Astrocyte of the cerebellum (primary cell): ENCODE data around the gene ANKS1B.
"Not testable (repeated sequence)": the region's sequence is repeated elsewhere in the genome, so short reads cannot be mapped to it uniquely, and the experiment has no call there.

Experiments
- DNase-seq: peaks from one replicate; pipeline ENCODE4 v3.0.0-alpha.2; 2011; ENCODE audit warnings: low read depth
- H3K4me3 ChIP-seq: 2 replicates; pipeline ENCODE4 v1.5.1; 2011; ENCODE audit warnings: mild to moderate bottlenecking, low read depth, low read length, moderate library complexity
- in situ Hi-C: cut with HindIII; loops from 2 replicates; pipeline ENCODE4 v1.10.0; 2017; ENCODE audit warnings: low sequenced_read_pairs
- TF ChIP-seq, protein P1 (sequence below): IDR thresholded peaks from 2 replicates; pipeline ENCODE4 v1.5.1; 2012; ENCODE audit warnings: low read length, low read depth, moderate library complexity, mild to moderate bottlenecking; ENCODE audit errors: missing control alignments

ANKS1B gene

DNA sequence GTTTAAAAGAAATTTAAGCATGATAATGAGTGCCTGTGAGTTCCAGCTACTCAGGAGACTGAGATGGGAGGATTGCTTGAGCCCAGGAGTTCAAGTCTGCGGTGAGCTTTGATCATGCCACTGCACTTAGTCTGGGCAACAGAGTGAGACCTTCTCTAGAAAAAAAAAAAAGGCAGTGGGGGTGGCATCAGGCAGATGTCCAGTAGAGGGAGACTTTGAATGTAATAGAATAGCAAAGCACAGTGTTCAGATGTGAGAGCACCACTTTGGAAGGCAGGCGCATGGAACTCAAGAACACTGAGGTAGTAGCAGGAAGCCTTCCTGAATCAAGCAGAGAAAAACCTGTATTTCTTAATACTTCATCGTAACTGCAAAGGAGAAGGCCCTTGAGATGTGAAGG lies 731.7 kb downstream of the ANKS1B start:
- TF ChIP-seq, protein P1, sequence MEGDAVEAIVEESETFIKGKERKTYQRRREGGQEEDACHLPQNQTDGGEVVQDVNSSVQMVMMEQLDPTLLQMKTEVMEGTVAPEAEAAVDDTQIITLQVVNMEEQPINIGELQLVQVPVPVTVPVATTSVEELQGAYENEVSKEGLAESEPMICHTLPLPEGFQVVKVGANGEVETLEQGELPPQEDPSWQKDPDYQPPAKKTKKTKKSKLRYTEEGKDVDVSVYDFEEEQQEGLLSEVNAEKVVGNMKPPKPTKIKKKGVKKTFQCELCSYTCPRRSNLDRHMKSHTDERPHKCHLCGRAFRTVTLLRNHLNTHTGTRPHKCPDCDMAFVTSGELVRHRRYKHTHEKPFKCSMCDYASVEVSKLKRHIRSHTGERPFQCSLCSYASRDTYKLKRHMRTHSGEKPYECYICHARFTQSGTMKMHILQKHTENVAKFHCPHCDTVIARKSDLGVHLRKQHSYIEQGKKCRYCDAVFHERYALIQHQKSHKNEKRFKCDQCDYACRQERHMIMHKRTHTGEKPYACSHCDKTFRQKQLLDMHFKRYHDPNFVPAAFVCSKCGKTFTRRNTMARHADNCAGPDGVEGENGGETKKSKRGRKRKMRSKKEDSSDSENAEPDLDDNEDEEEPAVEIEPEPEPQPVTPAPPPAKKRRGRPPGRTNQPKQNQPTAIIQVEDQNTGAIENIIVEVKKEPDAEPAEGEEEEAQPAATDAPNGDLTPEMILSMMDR, result peak; percentile 18
- in situ Hi-C loops, result no loop called here
- DNase-seq, result no peak
- no peak overlapping the region for H3K4me3 ChIP-seq

- in situ Hi-C loops, result no loop called here
Measured at GRCh38 chr12:99250091-99250490, 734.6 kb downstream of the ANKS1B start.

DNA sequence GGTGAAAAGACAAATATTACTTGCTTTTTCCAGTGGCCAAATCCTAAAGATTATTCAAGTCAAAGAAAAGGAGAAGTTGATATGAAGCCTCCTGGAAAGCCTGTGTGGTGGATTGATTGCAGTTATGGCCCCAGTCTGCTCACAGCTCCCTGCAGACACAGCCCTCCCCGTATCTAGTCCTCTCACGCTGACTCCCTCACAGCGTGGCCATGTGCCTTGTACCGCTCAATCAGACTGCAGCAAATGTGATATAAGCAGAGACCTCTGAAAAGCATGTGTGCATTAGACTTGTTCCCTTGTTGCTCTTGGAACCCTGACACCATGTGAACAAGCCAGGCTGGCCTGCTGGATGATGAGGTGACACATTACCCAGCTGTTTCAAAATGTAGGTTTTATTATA lies 735.2 kb downstream of the ANKS1B start:
- no peak overlapping the region for H3K4me3 ChIP-seq
- TF ChIP-seq, protein P1, result no peak
- in situ Hi-C loops, result no loop called here
- DNase-seq, result no peak

More at GRCh38 chr12:99250091-99250490, 734.6 kb downstream of the ANKS1B start:
- TF ChIP-seq, protein P1, result no peak
- H3K4me3 ChIP-seq, result no peak overlapping the region
- no peak for DNase-seq

- DNase-seq, H3K4me3 ChIP-seq, in situ Hi-C loops: not testable (repeated sequence)
Measured at GRCh38 chr12:99237907-99238538, 746.7 kb downstream of the ANKS1B start.

- TF ChIP-seq, protein P1, result no peak
- H3K4me3 ChIP-seq, result no peak overlapping the region
- in situ Hi-C loops, result no loop called here
- DNase-seq, result no peak
Measured at GRCh38 chr12:99235381-99235780, 749.4 kb downstream of the ANKS1B start.

DNA sequence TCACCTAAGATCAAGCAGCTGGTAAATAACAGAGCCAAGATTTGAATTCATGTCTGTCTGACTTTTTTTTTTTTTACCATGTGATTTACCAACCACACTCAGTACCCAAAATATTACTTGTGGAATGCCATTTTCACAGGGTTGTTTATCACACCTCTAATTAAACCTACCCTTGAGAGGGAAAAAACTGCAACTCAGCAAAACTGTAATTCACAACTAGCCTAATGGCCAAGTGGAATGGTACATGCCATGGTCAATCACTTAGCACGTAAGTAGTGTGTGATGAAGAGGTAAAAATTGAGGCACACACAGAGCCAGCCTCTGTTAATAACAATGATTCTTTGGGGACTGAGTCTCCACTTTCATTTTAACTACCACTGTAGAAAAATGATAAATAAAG lies 750.0 kb downstream of the ANKS1B start:
- no peak overlapping the region for H3K4me3 ChIP-seq
- in situ Hi-C loops, result no loop called here
- DNase-seq, result no peak
- TF ChIP-seq, protein P1, result no peak

- in situ Hi-C loops, result no loop called here
- TF ChIP-seq, protein P1, result no peak
Measured at GRCh38 chr12:99232324-99232723, 752.4 kb downstream of the ANKS1B start.

More at GRCh38 chr12:99232324-99232723, 752.4 kb downstream of the ANKS1B start:
- H3K4me3 ChIP-seq, result no peak overlapping the region
- no peak for DNase-seq
